Measurements from ENCODE around the gene CITED2. TPM values are rescaled to one million over a fixed set of nuclear protein-coding genes. Genes with fewer than 3 reads are reported as not detected.

The CITED2 gene
- total and polyA plus RNA-seq, 2 of the 8 experiments (the other 6 are each of a cell fraction or from before 2014, with no cell fraction given) = 89.1 to 115 TPM

DNA sequence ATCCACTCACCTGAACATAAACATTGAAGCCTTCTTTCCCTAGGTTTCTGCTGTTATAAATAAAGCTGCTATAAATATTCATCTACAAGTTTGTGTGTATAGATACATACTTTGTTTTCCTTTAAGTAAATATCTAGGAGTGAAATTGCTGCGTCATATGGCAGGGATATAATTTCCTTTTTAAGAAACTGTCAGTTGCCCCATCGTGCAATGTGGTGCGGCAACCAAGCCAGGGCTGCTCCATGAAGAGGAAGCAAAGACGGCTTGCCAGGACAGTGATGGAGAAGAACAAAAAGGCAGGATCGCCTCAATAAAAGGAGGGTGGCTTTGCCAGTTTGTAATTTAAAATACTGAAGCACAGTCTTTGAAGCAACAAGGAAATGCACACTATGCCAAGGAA lies 36.6 kb downstream of the CITED2 start:
- no peak overlapping the region for H2BK120ac ChIP-seq (replicated peaks; ENCODE audit: low read depth, low read length)
- H3K27me3 ChIP-seq (replicated peaks in 1 of 4; ENCODE audit: control insufficient read depth in 3 of 4, extremely low read depth in 1 of 4, insufficient read depth in 3 of 4, low read length in 3 of 4) = no peaks in the 10 kb centered on the region
- H3K23ac ChIP-seq (ENCODE audit: insufficient read length) = no peak overlapping the region
- no peaks in the 10 kb centered on the region for H3K79me2 ChIP-seq (ENCODE audit: control insufficient read depth in 1 of 2, insufficient read depth in 2 of 2, low read length in 2 of 2)
- no peak overlapping the region for H2AK5ac ChIP-seq (ENCODE audit: low read depth, low read length)
- H4K20me1 ChIP-seq (replicated peaks in 1 of 2; ENCODE audit: control insufficient read depth in 1 of 2, insufficient read depth in 2 of 2, low read length in 2 of 2) = no peaks in the 10 kb centered on the region
- no peak overlapping the region for H3K4me3 ChIP-seq (ENCODE audit: extremely low read depth in 1 of 4, insufficient read depth in 2 of 4, low read depth in 3 of 4, low read length in 4 of 4)
- no peak overlapping the region for H3K4ac ChIP-seq (replicated peaks; ENCODE audit: insufficient read length, low read depth, low read length)
- FAIRE-seq (no peak), DNase-seq (ENCODE audit: low read depth in 1 of 2, low spot score in 2 of 2) (no peak)
- no peak overlapping the region for H2BK12ac ChIP-seq (ENCODE audit: low read depth, low read length)
- H2BK20ac ChIP-seq (ENCODE audit: low read length) = no peak overlapping the region
- TF ChIP-seq SIX5 (IDR thresholded peaks at IDR 0.05; ENCODE audit: low read depth, low read length) (no peak), RXRA (IDR thresholded peaks at IDR 0.05; ENCODE audit: insufficient read depth, low read depth, low read length) (no peak), CHD2 (IDR thresholded peaks at IDR 0.05; ENCODE audit: low read length) (no peak), CBX5 (IDR thresholded peaks at IDR 0.05; ENCODE audit: low read depth, low read length) (no peak), ZNF274 (IDR thresholded peaks at IDR 0.05; ENCODE audit: borderline replicate concordance, extremely low read depth, low read length) (no peak), GTF2F1 (IDR thresholded peaks at IDR 0.05; ENCODE audit: borderline replicate concordance, low read depth, low read length) (no peak)
- no peaks in the 10 kb centered on the region for H3K79me1 ChIP-seq (ENCODE audit: low read depth, low read length)
- no peak overlapping the region for H3K14ac ChIP-seq (ENCODE audit: insufficient read length)
- H3K4me2 ChIP-seq (ENCODE audit: insufficient read depth in 1 of 2, low read depth in 2 of 2, low read length in 2 of 2) = no peak overlapping the region
- no peak overlapping the region for H4K8ac ChIP-seq (ENCODE audit: extremely low read depth, insufficient read depth, low read length)
- no peak overlapping the region for H2AFZ ChIP-seq (ENCODE audit: low read length)
- no peaks in the 10 kb centered on the region for H3K9me3 ChIP-seq (ENCODE audit: insufficient read depth in 2 of 2, low read depth in 1 of 2, low read length in 1 of 2)
- no peak overlapping the region for H3K18ac ChIP-seq (ENCODE audit: extremely low read depth, low read length)
- POLR2A ChIA-PET (ENCODE audit: partially characterized antibody) = no interaction called here
- WGBS, 2 experiments (ENCODE audit: extremely low coverage in 1 of 2, insufficient coverage in 1 of 2, insufficient read length in 1 of 2, insufficient replicate concordance in 2 of 2, low coverage in 1 of 2, low lambda C conversion rate in 2 of 2, missing lambda C conversion rate in 1 of 2) = 74% methylated on average over 5 of the region's 5 CpGs; no CpG with 5 or more reads in 1 of the 2 experiments
- no peak overlapping the region for H4K5ac ChIP-seq (ENCODE audit: insufficient read length, low read depth, low read length)
- no peak overlapping the region for H3K27ac ChIP-seq (ENCODE audit: low read depth, low read length)
- CTCF ChIA-PET (ENCODE audit: partially characterized antibody) = no interaction called here
- H3K23me2 ChIP-seq (ENCODE audit: low read depth, low read length) = no peaks in the 10 kb centered on the region
- no peak overlapping the region for H4K91ac ChIP-seq (replicated peaks; ENCODE audit: insufficient read length, low read length)
- no peak overlapping the region for H2BK15ac ChIP-seq (ENCODE audit: low read length)
- no peaks in the 10 kb centered on the region for H3K36me3 ChIP-seq (ENCODE audit: control insufficient read depth in 2 of 4, insufficient read depth in 4 of 4, low read length in 3 of 4)
- no peak overlapping the region for H3K56ac ChIP-seq (replicated peaks; ENCODE audit: insufficient read length, low read depth, low read length)
- H3K4me1 ChIP-seq (replicated peaks in 1 of 4; ENCODE audit: control insufficient read depth in 3 of 4, insufficient read depth in 4 of 4, low read length in 3 of 4) = no peaks in the 10 kb centered on the region
- H2BK5ac ChIP-seq (ENCODE audit: low read depth, low read length) = no peak overlapping the region
- no peak overlapping the region for H3K9ac ChIP-seq (replicated peaks in 1 of 4; ENCODE audit: extremely low read depth in 1 of 4, low read depth in 3 of 4, low read length in 3 of 4)
